Uterus (tissue), 4 donors: ENCODE results near the gene SELENOS. TPM values are rescaled to one million over a fixed set of nuclear protein-coding genes. Genes with fewer than 3 reads are reported as not detected.

Source experiments
- DNase-seq, 2 donors: peaks; one replicate each; pipeline ENCODE4 v3.0.0-alpha.2; 2019 to 2020
- H3K27ac ChIP-seq, 2 donors: fragments of 200-600 bp; sonication (generic); 1 replicate in 1 of 2; 2 replicates in 1 of 2; pipeline ENCODE4 v1.5.1; 2016 to 2018
- H3K27me3 ChIP-seq, 2 donors: fragments of 200-600 bp; sonication (generic); one replicate each; pipeline ENCODE4 v1.5.1; 2018 to 2019; ENCODE audit warnings: control low read depth in 1 of 2
- H3K36me3 ChIP-seq, 2 donors: fragments of 200-600 bp; sonication (generic); one replicate each; pipeline ENCODE4 v1.5.1; 2019; ENCODE audit warnings: control low read depth in 1 of 2
- H3K4me1 ChIP-seq, 2 donors: fragments of 200-600 bp; sonication (generic); one replicate each; pipeline ENCODE4 v1.5.1; 2018 to 2019; ENCODE audit warnings: control low read depth in 1 of 2
- H3K4me3 ChIP-seq, 2 donors: fragments of 200-600 bp; sonication (generic); 1 replicate in 1 of 2; 2 replicates in 1 of 2; pipeline ENCODE4 v1.5.1; 2018 to 2019; ENCODE audit warnings: mild to moderate bottlenecking in 1 of 2
- H3K9me3 ChIP-seq, 2 donors: fragments of 200-600 bp; sonication (generic); one replicate each; pipeline ENCODE4 v1.5.1; 2019; ENCODE audit warnings: control low read depth in 1 of 2
- POLR2A ChIP-seq, 2 donors: fragments of 450-650 bp; IDR thresholded peaks; one replicate each; pipeline ENCODE4 v1.6.1; 2016; ENCODE audit warnings: antibody characterized with exemption in 2 of 2, mild to moderate bottlenecking in 1 of 2, moderate library complexity in 1 of 2
- intact Hi-C: fragments of 100-400 bp; cut with DNase I; formaldehyde crosslinking; loops from one replicate; pipeline ENCODE4 v1.15.1; 2023; ENCODE audit warnings: low total_unique reads
- total RNA-seq, 4 donors: library from RNA; depleted of rRNA in 3 of 4; stranded (reverse); fragments of >200 nt in 3 of 4; gene quantifications; one replicate each; pipeline versions ENCODE4 v1.1.0 to v1.2.4, GENCODE V29; 2014 to 2023
- TF ChIP-seq, protein P1 (sequence below), 4 experiments: fragments of 200-600 bp in 2 of 4; fragments of 450-650 bp in 2 of 4; sonication (generic) in 2 of 4; IDR thresholded peaks; one replicate each; pipeline ENCODE4 v1.5.1; 2016 to 2019; ENCODE audit warnings: antibody characterized with exemption in 4 of 4, mild to moderate bottlenecking in 2 of 4, moderate library complexity in 1 of 4
- donor health status: DM: yes; HTN: yes; CAD: no.

The SELENOS gene
- total RNA-seq, 4 donors from 2014 or later: 36.9 to 90.0 (median 56.3) TPM

DNA sequence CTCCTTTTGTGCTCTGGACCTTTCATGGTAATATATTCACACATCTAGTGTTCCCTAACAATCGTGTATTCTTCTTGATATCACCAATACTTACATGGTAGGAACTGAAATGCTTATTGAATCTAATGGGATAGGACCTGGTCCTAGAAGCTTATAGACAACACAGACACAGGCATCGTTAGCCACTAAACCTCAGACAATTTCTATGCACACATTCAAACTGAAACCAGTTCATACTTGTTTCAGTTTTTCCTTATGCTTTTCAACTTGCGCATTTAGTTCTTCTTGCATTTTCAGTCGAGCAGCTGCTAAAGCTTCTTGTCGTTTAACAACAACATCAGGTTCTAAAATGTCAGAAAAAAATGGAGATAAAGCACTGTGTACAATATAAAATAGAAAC is 2.3 kb downstream of the SELENOS start:
- no peak overlapping the region for H3K4me3 ChIP-seq
- intact Hi-C loops: no loop called here
- no peak overlapping the region for H3K27ac ChIP-seq
- H3K4me1 ChIP-seq: no peaks in the 10 kb centered on the region
- no peak for DNase-seq
- TF ChIP-seq, protein P1, sequence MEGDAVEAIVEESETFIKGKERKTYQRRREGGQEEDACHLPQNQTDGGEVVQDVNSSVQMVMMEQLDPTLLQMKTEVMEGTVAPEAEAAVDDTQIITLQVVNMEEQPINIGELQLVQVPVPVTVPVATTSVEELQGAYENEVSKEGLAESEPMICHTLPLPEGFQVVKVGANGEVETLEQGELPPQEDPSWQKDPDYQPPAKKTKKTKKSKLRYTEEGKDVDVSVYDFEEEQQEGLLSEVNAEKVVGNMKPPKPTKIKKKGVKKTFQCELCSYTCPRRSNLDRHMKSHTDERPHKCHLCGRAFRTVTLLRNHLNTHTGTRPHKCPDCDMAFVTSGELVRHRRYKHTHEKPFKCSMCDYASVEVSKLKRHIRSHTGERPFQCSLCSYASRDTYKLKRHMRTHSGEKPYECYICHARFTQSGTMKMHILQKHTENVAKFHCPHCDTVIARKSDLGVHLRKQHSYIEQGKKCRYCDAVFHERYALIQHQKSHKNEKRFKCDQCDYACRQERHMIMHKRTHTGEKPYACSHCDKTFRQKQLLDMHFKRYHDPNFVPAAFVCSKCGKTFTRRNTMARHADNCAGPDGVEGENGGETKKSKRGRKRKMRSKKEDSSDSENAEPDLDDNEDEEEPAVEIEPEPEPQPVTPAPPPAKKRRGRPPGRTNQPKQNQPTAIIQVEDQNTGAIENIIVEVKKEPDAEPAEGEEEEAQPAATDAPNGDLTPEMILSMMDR (IDR thresholded peaks at IDR 0.05): no peak
- no peak for TF ChIP-seq POLR2A (IDR thresholded peaks at IDR 0.05)
- H3K9me3 ChIP-seq: no peaks in the 10 kb centered on the region
- H3K36me3 ChIP-seq: no peaks in the 10 kb centered on the region
- H3K27me3 ChIP-seq: no peaks in the 10 kb centered on the region

DNA sequence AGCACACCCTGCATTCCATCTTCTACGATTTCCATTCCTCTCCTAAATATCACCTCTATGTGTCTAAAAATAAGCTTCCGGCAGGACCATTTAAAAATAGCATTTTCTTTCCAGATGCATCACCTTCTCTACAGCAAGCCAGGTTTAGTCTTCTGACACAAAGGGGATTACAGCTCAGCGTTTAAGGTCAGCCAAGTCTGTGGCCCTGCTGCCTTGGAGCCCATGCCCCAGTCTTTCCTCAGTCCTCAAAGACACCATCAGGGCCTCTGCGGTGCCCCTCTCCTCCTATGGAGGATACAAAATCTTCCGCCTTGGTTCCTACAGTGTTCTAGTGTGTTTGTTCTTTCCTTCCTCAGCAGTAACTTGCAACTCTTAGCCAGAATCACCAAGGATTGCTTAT is 3.8 kb downstream of the SELENOS start:
- Histone ChIP-seq H3K36me3 (no peaks in the 10 kb centered on the region), H3K9me3 (no peaks in the 10 kb centered on the region), H3K4me1 (no peaks in the 10 kb centered on the region), H3K4me3 (no peak overlapping the region), H3K27me3 (no peaks in the 10 kb centered on the region), H3K27ac (no peak overlapping the region)
- TF ChIP-seq POLR2A (IDR thresholded peaks at IDR 0.05): no peak
- TF ChIP-seq, protein P1 (IDR thresholded peaks at IDR 0.05): no peak
- intact Hi-C loops: no loop called here
- no peak for DNase-seq

DNA sequence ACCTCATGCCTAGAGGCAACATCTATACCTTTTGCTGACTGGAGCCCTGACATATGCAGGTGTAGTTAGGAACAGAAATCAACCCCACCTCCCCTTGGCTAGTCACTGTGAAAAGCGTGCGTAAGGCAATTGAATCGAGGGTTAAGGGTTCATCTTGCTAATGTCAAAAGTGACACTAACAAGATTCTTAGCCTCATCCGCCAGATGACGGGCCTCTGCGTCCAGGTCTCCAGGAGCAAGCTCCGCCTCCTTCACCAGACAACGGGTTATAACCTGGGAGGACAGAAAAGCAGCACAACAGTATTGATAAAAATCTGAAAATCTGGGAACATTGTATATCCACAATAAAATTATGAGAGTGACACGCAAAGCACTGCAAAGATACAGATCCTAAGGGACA is 4.7 kb downstream of the SELENOS start:
- intact Hi-C loops: no loop called here
- no peak for DNase-seq
- TF ChIP-seq POLR2A (IDR thresholded peaks at IDR 0.05): no peak
- TF ChIP-seq, protein P1 (IDR thresholded peaks at IDR 0.05): no peak
- Histone ChIP-seq H3K4me3 (no peak overlapping the region), H3K9me3 (no peaks in the 10 kb centered on the region), H3K27ac (no peak overlapping the region), H3K27me3 (no peaks in the 10 kb centered on the region), H3K4me1 (no peaks in the 10 kb centered on the region), H3K36me3 (no peaks in the 10 kb centered on the region)

DNA sequence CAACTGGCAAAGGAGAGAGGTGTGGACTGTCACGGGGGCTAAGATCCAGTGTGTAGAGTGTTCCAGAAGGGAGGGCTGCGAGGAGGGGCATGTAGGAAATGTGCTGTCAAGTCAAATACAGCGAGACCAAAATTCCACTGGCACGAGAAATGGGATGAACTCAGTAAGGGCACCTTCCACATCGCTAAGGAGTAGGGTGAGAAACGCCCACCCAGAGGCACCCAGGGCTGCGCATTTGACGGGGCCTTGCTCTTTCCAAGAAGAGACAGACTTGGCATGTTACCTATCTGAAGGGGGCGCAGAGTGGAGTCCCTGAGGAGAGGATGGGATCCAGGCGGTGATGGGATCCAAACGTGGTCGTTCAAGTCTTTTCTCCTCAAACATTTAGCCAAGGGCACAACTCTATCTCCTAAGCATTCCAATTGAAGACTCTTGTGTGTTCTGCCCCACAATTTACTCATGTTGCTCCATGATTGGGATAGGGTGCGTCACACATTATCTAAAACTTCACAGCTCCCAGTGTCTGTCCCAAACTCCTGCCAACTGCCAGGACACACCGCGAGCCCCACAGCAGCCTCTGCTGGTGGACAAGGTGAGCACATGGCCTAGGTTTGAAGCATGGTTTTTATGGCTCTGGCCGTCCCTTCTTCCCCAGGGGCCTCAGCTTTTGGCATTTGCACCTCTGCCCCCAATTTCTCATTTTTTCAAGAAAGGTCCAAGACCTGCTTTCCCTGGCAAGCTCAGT is 7.6 kb downstream of the SELENOS start:
- no peaks in the 10 kb centered on the region for H3K27me3 ChIP-seq
- H3K9me3 ChIP-seq: no peaks in the 10 kb centered on the region
- TF ChIP-seq, protein P1 (IDR thresholded peaks at IDR 0.05): no peak
- TF ChIP-seq POLR2A (IDR thresholded peaks at IDR 0.05): no peak
- H3K27ac ChIP-seq: no peak overlapping the region
- intact Hi-C loops: no loop called here
- H3K36me3 ChIP-seq: no peaks in the 10 kb centered on the region
- no peak overlapping the region for H3K4me3 ChIP-seq
- no peak for DNase-seq
- no peaks in the 10 kb centered on the region for H3K4me1 ChIP-seq

DNA sequence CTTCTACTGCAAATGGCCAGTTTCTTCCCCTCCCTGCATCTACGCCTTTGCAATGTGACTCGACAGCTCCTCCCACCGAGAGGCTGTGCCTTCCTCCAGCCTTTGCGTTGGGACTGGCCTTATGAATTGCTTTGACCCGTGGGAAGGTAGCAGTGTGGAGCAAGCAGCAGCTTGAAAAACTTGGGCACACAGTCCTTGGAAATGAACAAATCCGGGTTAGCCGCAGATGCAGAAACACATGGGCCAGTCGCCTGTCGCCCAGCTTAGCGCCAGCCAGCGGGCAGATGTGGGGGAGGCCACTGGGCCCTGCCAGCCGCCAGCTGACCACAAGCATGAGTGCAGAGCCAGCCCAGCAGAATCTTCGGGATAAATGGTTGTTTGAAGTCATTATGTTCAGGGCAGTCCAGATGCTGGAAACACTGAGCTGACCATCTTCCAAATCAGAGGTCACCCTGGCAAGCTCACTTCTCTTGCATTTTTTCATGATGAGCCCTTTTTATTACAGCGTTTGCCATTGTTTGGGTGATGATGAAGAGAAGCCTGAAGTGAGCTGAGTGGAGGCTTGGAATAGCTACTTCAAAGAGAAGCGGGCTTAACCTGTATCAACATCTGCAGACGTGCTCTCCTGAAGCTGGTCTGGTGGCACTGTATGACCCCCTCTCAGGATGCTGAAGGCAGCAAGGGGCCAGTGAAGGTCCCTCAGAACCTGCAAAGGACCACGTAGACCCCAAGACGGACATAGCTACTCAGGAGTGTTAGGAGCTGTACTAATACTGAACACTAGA is 9.8 kb downstream of the SELENOS start:
- Histone ChIP-seq H3K4me3 (no peak overlapping the region), H3K9me3 (no peaks in the 10 kb centered on the region), H3K27me3 (no peaks in the 10 kb centered on the region), H3K36me3 (no peaks in the 10 kb centered on the region), H3K4me1 (no peaks in the 10 kb centered on the region), H3K27ac (peak overlapping the region; percentile 65 to 67)
- DNase-seq: peak; percentile 48 to 54
- TF ChIP-seq, protein P1 (IDR thresholded peaks at IDR 0.05): no peak
- no peak for TF ChIP-seq POLR2A (IDR thresholded peaks at IDR 0.05)
- intact Hi-C loops: no loop called here
